Upper lobe of left lung (tissue), 6 donors: ENCODE measurements around the gene IL13RA2. TPM values are rescaled to one million over a fixed set of nuclear protein-coding genes. Genes with fewer than 3 reads are reported as not detected.

Experiments
- ATAC-seq, 2 donors: fragments of 200-7000 bp; cut with Tn5 transposase; one replicate each; pipeline ENCODE4 v1.9.1; 2022; ENCODE audit warnings: mild to moderate bottlenecking in 2 of 2, moderate library complexity in 2 of 2; ENCODE audit not compliant: low FRiP score in 2 of 2
- DNase-seq, 2 donors: peaks; one replicate each; pipeline ENCODE4 v3.0.0-alpha.2; 2019 to 2020
- H3K27ac ChIP-seq, 4 donors: fragments of 200-600 bp; sonication (generic); one replicate each; pipeline ENCODE4 v1.5.1; 2016 to 2019
- H3K27me3 ChIP-seq, 4 donors: fragments of 200-600 bp; sonication (generic); one replicate each; pipeline ENCODE4 v1.5.1; 2017 to 2019
- H3K36me3 ChIP-seq, 4 donors: fragments of 200-600 bp; sonication (generic); one replicate each; pipeline ENCODE4 v1.5.1; 2016 to 2019
- H3K4me1 ChIP-seq, 4 donors: fragments of 200-600 bp; sonication (generic); one replicate each; pipeline ENCODE4 v1.5.1; 2018 to 2019
- H3K4me3 ChIP-seq, 4 donors: fragments of 200-600 bp; sonication (generic); one replicate each; pipeline ENCODE4 v1.5.1; 2017 to 2019; ENCODE audit warnings: mild to moderate bottlenecking in 2 of 4, moderate library complexity in 1 of 4
- H3K9me3 ChIP-seq, 4 donors: fragments of 200-600 bp; sonication (generic); one replicate each; pipeline ENCODE4 v1.5.1; 2018 to 2019
- CTCF ChIP-seq, 6 experiments: fragments of 450-650 bp in 4 of 6; fragments of 200-600 bp in 2 of 6; sonication (generic) in 2 of 6; IDR thresholded peaks; one replicate each; pipeline ENCODE4 v1.5.1; 2016 to 2019; ENCODE audit warnings: antibody characterized with exemption in 6 of 6
- EP300 ChIP-seq, 4 donors: sonication (generic); formaldehyde crosslinking; IDR thresholded peaks; one replicate each; pipeline ENCODE4 v1.5.1; 2017; ENCODE audit warnings: antibody characterized with exemption in 4 of 4, control low read depth in 2 of 4
- POLR2A ChIP-seq, 4 donors: fragments of 450-650 bp; IDR thresholded peaks; one replicate each; pipeline ENCODE4 v1.5.1; 2016 to 2017; ENCODE audit warnings: antibody characterized with exemption in 4 of 4, mild to moderate bottlenecking in 2 of 4
- POLR2AphosphoS5 ChIP-seq, 2 donors: sonication (generic); formaldehyde crosslinking; IDR thresholded peaks; one replicate each; pipeline ENCODE4 v1.5.1; 2017; ENCODE audit warnings: antibody characterized with exemption in 2 of 2
- WGBS, 2 donors: methylation state at CpG; one replicate each; pipeline ENCODE4 v1.1.5; 2017 to 2018; 5-methylcytosine and 5-hydroxymethylcytosine counted together
- total RNA-seq, 6 donors: library from RNA; depleted of rRNA in 4 of 6; stranded (reverse); fragments of >200 nt in 4 of 6; gene quantifications; one replicate each; pipeline versions ENCODE4 v1.1.0 to v1.2.1, GENCODE V29; 2016 to 2021
- donor health status: DM: no; HTN: no; CAD: no; lungs with moderate emphysema.
- donor health status: DM: no; HTN: yes; CAD: no; lungs with severe emphysema.

IL13RA2 gene
- total RNA-seq, 6 donors from 2014 or later, result 0.57 to 1.0 TPM; not detected in 4

GRCh38 chrX:115029440-115029839 lies 12.0 kb upstream of the IL13RA2 start:
- Histone ChIP-seq H3K4me3 (no peak overlapping the region), H3K36me3 (no peaks in the 10 kb centered on the region), H3K27ac (no peak overlapping the region), H3K27me3 (no peaks in the 10 kb centered on the region), H3K9me3 (no peaks in the 10 kb centered on the region), H3K4me1 (peaks cover 0 to 5% (median 0%) of the 10 kb centered on the region in 4 donors)
- no peak for DNase-seq
- no peak for ATAC-seq
- TF ChIP-seq CTCF (IDR thresholded peaks at IDR 0.05), result no peak
- no peak for TF ChIP-seq POLR2A (IDR thresholded peaks at IDR 0.05)
- no peak for TF ChIP-seq POLR2AphosphoS5 (IDR thresholded peaks at IDR 0.05)
- TF ChIP-seq EP300 (IDR thresholded peaks at IDR 0.05), result no peak

- 74 to 80% methylated on average over 3 of the region's 3 CpGs for whole genome bisulfite sequencing, 2 donors
- DNase-seq (no peak), ATAC-seq (no peak)
- Histone ChIP-seq H3K4me1 (no peaks in the 10 kb centered on the region), H3K36me3 (no peaks in the 10 kb centered on the region), H3K9me3 (no peaks in the 10 kb centered on the region), H3K4me3 (no peak overlapping the region), H3K27me3 (no peaks in the 10 kb centered on the region), H3K27ac (no peak overlapping the region)
- TF ChIP-seq EP300 (IDR thresholded peaks at IDR 0.05) (no peak), POLR2A (IDR thresholded peaks at IDR 0.05) (no peak), CTCF (IDR thresholded peaks at IDR 0.05) (no peak), POLR2AphosphoS5 (IDR thresholded peaks at IDR 0.05) (no peak)
Observed at GRCh38 chrX:115023811-115024210, 6.4 kb upstream of the IL13RA2 start.

- TF ChIP-seq CTCF (IDR thresholded peaks at IDR 0.05) (no peak), POLR2A (IDR thresholded peaks at IDR 0.05) (no peak), EP300 (IDR thresholded peaks at IDR 0.05) (no peak), POLR2AphosphoS5 (IDR thresholded peaks at IDR 0.05) (peak in 1 of 2 donors; percentile 5)
- ATAC-seq, result no peak
- Histone ChIP-seq H3K27ac (no peak overlapping the region), H3K4me1 (no peaks in the 10 kb centered on the region), H3K4me3 (no peak overlapping the region), H3K27me3 (no peaks in the 10 kb centered on the region), H3K9me3 (no peaks in the 10 kb centered on the region), H3K36me3 (no peaks in the 10 kb centered on the region)
- DNase-seq, result no peak
- WGBS, 2 donors, result 13 to 27% methylated on average over 2 of the region's 2 CpGs
Observed at GRCh38 chrX:115023139-115023538, 5.7 kb upstream of the IL13RA2 start.

GRCh38 chrX:115021121-115021520 lies 3.7 kb upstream of the IL13RA2 start:
- no peak for ATAC-seq
- DNase-seq, result no peak
- Histone ChIP-seq H3K4me3 (no peak overlapping the region), H3K9me3 (no peaks in the 10 kb centered on the region), H3K27me3 (no peaks in the 10 kb centered on the region), H3K4me1 (no peaks in the 10 kb centered on the region), H3K27ac (no peak overlapping the region), H3K36me3 (no peaks in the 10 kb centered on the region)
- 79 to 82% methylated on average over 5 of the region's 5 CpGs for WGBS, 2 donors
- TF ChIP-seq POLR2AphosphoS5 (IDR thresholded peaks at IDR 0.05), result no peak
- no peak for TF ChIP-seq EP300 (IDR thresholded peaks at IDR 0.05)
- TF ChIP-seq CTCF (IDR thresholded peaks at IDR 0.05), result no peak
- no peak for TF ChIP-seq POLR2A (IDR thresholded peaks at IDR 0.05)

- H3K4me3 ChIP-seq, result no peak overlapping the region
- DNase-seq (no peak), ATAC-seq (no peak)
- 74 to 76% methylated on average over 2 of the region's 2 CpGs for WGBS, 2 donors
- no peak overlapping the region for H3K27ac ChIP-seq
- no peaks in the 10 kb centered on the region for H3K9me3 ChIP-seq
- H3K4me1 ChIP-seq, result no peaks in the 10 kb centered on the region
- H3K27me3 ChIP-seq, result no peaks in the 10 kb centered on the region
- TF ChIP-seq EP300 (IDR thresholded peaks at IDR 0.05) (no peak), CTCF (IDR thresholded peaks at IDR 0.05) (no peak), POLR2A (IDR thresholded peaks at IDR 0.05) (no peak), POLR2AphosphoS5 (IDR thresholded peaks at IDR 0.05) (no peak)
- no peaks in the 10 kb centered on the region for H3K36me3 ChIP-seq
Observed at GRCh38 chrX:115018944-115019343, 1.5 kb upstream of the IL13RA2 start.
